Osteocyte (in vitro differentiated cells): ENCODE results near the gene LRRK2. TPM values are rescaled to one million over a fixed set of nuclear protein-coding genes. Genes with fewer than 3 reads are reported as not detected.

Experiments used
- DNase-seq: peaks from one replicate; pipeline ENCODE4 v3.0.0; 2021; ENCODE audit warnings: mixed read lengths; ENCODE audit not compliant: unreplicated experiment; ENCODE audit errors: extremely low spot score
- H3K27ac Mint-ChIP-seq: one replicate; pipeline ENCODE4 v1.8.0; 2021; ENCODE audit warnings: mild to moderate bottlenecking, mixed read lengths; ENCODE audit not compliant: unreplicated experiment
- H3K27me3 Mint-ChIP-seq: one replicate; pipeline ENCODE4 v1.8.0; 2021; ENCODE audit warnings: mixed read lengths; ENCODE audit not compliant: unreplicated experiment
- H3K36me3 Mint-ChIP-seq: one replicate; pipeline ENCODE4 v1.8.0; 2021; ENCODE audit warnings: mixed read lengths; ENCODE audit not compliant: unreplicated experiment
- H3K4me1 Mint-ChIP-seq: one replicate; pipeline ENCODE4 v1.8.0; 2021; ENCODE audit warnings: mixed read lengths; ENCODE audit not compliant: unreplicated experiment
- H3K4me3 Mint-ChIP-seq: one replicate; pipeline ENCODE4 v1.8.0; 2021; ENCODE audit warnings: mild to moderate bottlenecking, moderate library complexity, mixed read lengths; ENCODE audit not compliant: unreplicated experiment
- H3K9me3 Mint-ChIP-seq: one replicate; pipeline ENCODE4 v1.8.0; 2021; ENCODE audit warnings: mixed read lengths; ENCODE audit not compliant: unreplicated experiment
- CTCF ChIP-seq: fragments of 200-600 bp; sonication (generic); IDR thresholded peaks from 2 replicates; pipeline ENCODE4 v1.5.0; 2021; ENCODE audit warnings: antibody characterized with exemption, mild to moderate bottlenecking, moderate library complexity
- total RNA-seq: library from RNA; stranded (reverse); gene quantifications from 2 replicates; pipeline ENCODE4 v1.2.1, GENCODE V29; 2021

The LRRK2 gene
- total RNA-seq, 1 donor from 2014 or later = not detected

- H3K9me3 Mint-ChIP-seq = no peaks in the 10 kb centered on the region
- no peak for TF ChIP-seq CTCF
- H3K36me3 Mint-ChIP-seq = no peaks in the 10 kb centered on the region
Measured at GRCh38 chr12:40344312-40344711, 119.5 kb downstream of the LRRK2 start.

GRCh38 chr12:40351976-40352375 lies 127.2 kb downstream of the LRRK2 start:
- DNase-seq = no peak
- H3K4me1 Mint-ChIP-seq = no peaks in the 10 kb centered on the region
- no peak overlapping the region for H3K4me3 Mint-ChIP-seq
- H3K27me3 Mint-ChIP-seq = no peaks in the 10 kb centered on the region
- TF ChIP-seq CTCF = no peak
- no peaks in the 10 kb centered on the region for H3K9me3 Mint-ChIP-seq
- H3K36me3 Mint-ChIP-seq = no peaks in the 10 kb centered on the region
- H3K27ac Mint-ChIP-seq = no peak overlapping the region

More at GRCh38 chr12:40344312-40344711, 119.5 kb downstream of the LRRK2 start:
- H3K27ac Mint-ChIP-seq = no peak overlapping the region
- no peak overlapping the region for H3K4me3 Mint-ChIP-seq
- no peak for DNase-seq
- no peaks in the 10 kb centered on the region for H3K4me1 Mint-ChIP-seq
- H3K27me3 Mint-ChIP-seq = no peaks in the 10 kb centered on the region

GRCh38 chr12:40375076-40375475 lies 150.3 kb downstream of the LRRK2 start:
- no peak for DNase-seq
- Mint-ChIP-seq H3K4me3 (no peak overlapping the region), H3K4me1 (no peaks in the 10 kb centered on the region), H3K27ac (no peak overlapping the region), H3K27me3 (no peaks in the 10 kb centered on the region), H3K9me3 (no peaks in the 10 kb centered on the region), H3K36me3 (no peaks in the 10 kb centered on the region)
- TF ChIP-seq CTCF = no peak

GRCh38 chr12:40376533-40377267 lies 151.9 kb downstream of the LRRK2 start:
- H3K4me1 Mint-ChIP-seq = no peaks in the 10 kb centered on the region
- H3K9me3 Mint-ChIP-seq = no peaks in the 10 kb centered on the region
- DNase-seq = no peak
- TF ChIP-seq CTCF = no peak
- no peak overlapping the region for H3K27ac Mint-ChIP-seq
- H3K4me3 Mint-ChIP-seq = no peak overlapping the region
- no peaks in the 10 kb centered on the region for H3K27me3 Mint-ChIP-seq
- H3K36me3 Mint-ChIP-seq = no peaks in the 10 kb centered on the region

- no peak for TF ChIP-seq CTCF
- H3K27me3 Mint-ChIP-seq = no peaks in the 10 kb centered on the region
- H3K4me3 Mint-ChIP-seq = no peak overlapping the region
- H3K9me3 Mint-ChIP-seq = no peaks in the 10 kb centered on the region
- no peaks in the 10 kb centered on the region for H3K36me3 Mint-ChIP-seq
- H3K27ac Mint-ChIP-seq = no peak overlapping the region
- H3K4me1 Mint-ChIP-seq = no peaks in the 10 kb centered on the region
- no peak for DNase-seq
Measured at GRCh38 chr12:40378691-40379090, 153.9 kb downstream of the LRRK2 start.
